H1 (cell line): ENCODE measurements around the gene SZT2. TPM values are rescaled to one million over a fixed set of nuclear protein-coding genes. Genes with fewer than 3 reads are reported as not detected.

Experiments used
- CTCF ChIA-PET: fragments of 300-600 bp; sonication (Branson Sonifier 250); formaldehyde crosslinking; loops from one replicate; lab custom pipeline; 2021; ENCODE audit not compliant: partially characterized antibody; lab: Charles Lee
- POLR2A ChIA-PET: fragments of 300-600 bp; sonication (Branson Sonifier 250); formaldehyde crosslinking; loops from one replicate; lab custom pipeline; 2021; ENCODE audit warnings: inconsistent platforms; ENCODE audit not compliant: partially characterized antibody; lab: Charles Lee
- DNase-seq, 2 experiments: peaks; one replicate each; pipeline versions ENCODE4 v3.0.0 to v3.0.0-alpha.2; 2010 to 2022; ENCODE audit warnings: low spot score in 2 of 2, low read depth in 1 of 2, mixed read lengths in 1 of 2
- FAIRE-seq: peaks from 2 replicates; lab custom pipeline; 2011; peaks lifted over from hg19 to GRCh38; lab: Jason Lieb, UNC
- H2AFZ ChIP-seq: 2 replicates; pipeline ENCODE4 v1.8.1; 2012; ENCODE audit warnings: low read length, inconsistent platforms
- H2AK5ac ChIP-seq: 2 replicates; pipeline ENCODE4 v1.6.1; 2013; ENCODE audit warnings: low read depth, low read length
- H2BK120ac ChIP-seq: replicated peaks from 2 replicates; pipeline ENCODE3; 2013; ENCODE audit warnings: low read depth, low read length, inconsistent platforms
- H2BK12ac ChIP-seq: 2 replicates; pipeline ENCODE4 v1.6.1; 2013; ENCODE audit warnings: low read depth, low read length
- H2BK15ac ChIP-seq: 2 replicates; pipeline ENCODE4 v1.6.1; 2013; ENCODE audit warnings: low read length
- H2BK20ac ChIP-seq: 2 replicates; pipeline ENCODE4 v1.6.1; 2013; ENCODE audit warnings: low read length
- H2BK5ac ChIP-seq: 2 replicates; pipeline ENCODE4 v1.6.1; 2013; ENCODE audit warnings: low read depth, low read length
- H3K14ac ChIP-seq: 2 replicates; pipeline ENCODE4 v1.6.1; 2013; ENCODE audit warnings: inconsistent platforms; ENCODE audit not compliant: insufficient read length
- H3K18ac ChIP-seq: 2 replicates; pipeline ENCODE4 v1.6.1; 2013; ENCODE audit warnings: low read length; ENCODE audit errors: extremely low read depth
- H3K23ac ChIP-seq: 2 replicates; pipeline ENCODE4 v1.6.1; 2013; ENCODE audit warnings: inconsistent platforms; ENCODE audit not compliant: insufficient read length
- H3K23me2 ChIP-seq: 2 replicates; pipeline ENCODE4 v1.6.1; 2013; ENCODE audit warnings: low read depth, low read length
- H3K27ac ChIP-seq: 2 replicates; pipeline ENCODE4 v1.6.1; 2011; ENCODE audit warnings: low read depth, low read length, inconsistent platforms
- H3K27me3 ChIP-seq, 4 experiments: replicated peaks in 1 of 4; 1 replicate in 1 of 4; 2 replicates in 3 of 4; pipeline versions ENCODE4 v1.6.1 to v1.8.1; 2011 to 2013; ENCODE audit warnings: low read length in 3 of 4, mild to moderate bottlenecking in 3 of 4, inconsistent platforms in 2 of 4, mixed read lengths in 2 of 4, moderate library complexity in 1 of 4; ENCODE audit not compliant: control insufficient read depth in 3 of 4, insufficient read depth in 3 of 4; ENCODE audit errors: extremely low read depth in 1 of 4
- H3K36me3 ChIP-seq, 4 experiments: 2 replicates each; pipeline versions ENCODE4 v1.6.1 to v1.8.1; 2011 to 2013; ENCODE audit warnings: mild to moderate bottlenecking in 4 of 4, low read length in 3 of 4, moderate library complexity in 2 of 4, control low read depth in 1 of 4, inconsistent platforms in 1 of 4; ENCODE audit not compliant: insufficient read depth in 4 of 4, control insufficient read depth in 2 of 4
- H3K4ac ChIP-seq: replicated peaks from 2 replicates; pipeline ENCODE3; 2013; ENCODE audit warnings: low read length, low read depth, mixed read lengths, inconsistent platforms; ENCODE audit not compliant: insufficient read length
- H3K4me1 ChIP-seq, 4 experiments: replicated peaks in 1 of 4; 1 replicate in 1 of 4; 2 replicates in 3 of 4; pipeline versions ENCODE4 v1.6.1 to v1.8.1; 2011 to 2013; ENCODE audit warnings: low read length in 3 of 4, inconsistent platforms in 2 of 4, mixed read lengths in 1 of 4; ENCODE audit not compliant: insufficient read depth in 4 of 4, control insufficient read depth in 3 of 4
- H3K4me2 ChIP-seq, 2 experiments: 2 replicates each; pipeline versions ENCODE4 v1.6.1 to v1.8.1; 2011 to 2013; ENCODE audit warnings: low read depth in 2 of 2, low read length in 2 of 2, control low read depth in 1 of 2, inconsistent platforms in 1 of 2, mild to moderate bottlenecking in 1 of 2; ENCODE audit not compliant: insufficient read depth in 1 of 2
- H3K4me3 ChIP-seq, 4 experiments: fragments of 200-600, 300-600 bp in 1 of 4; sonication (generic), shearing (Covaris generic), sonication (Bioruptor Twin) in 1 of 4; 2 replicates each; pipeline versions ENCODE4 v1.5.1 to v1.8.1; 2011 to 2016; ENCODE audit warnings: low read length in 4 of 4, low read depth in 3 of 4, control low read depth in 2 of 4, inconsistent platforms in 2 of 4, mild to moderate bottlenecking in 2 of 4, mixed read lengths in 1 of 4, moderate library complexity in 1 of 4; ENCODE audit not compliant: insufficient read depth in 2 of 4; ENCODE audit errors: extremely low read depth in 1 of 4
- H3K56ac ChIP-seq: replicated peaks from 2 replicates; pipeline ENCODE3; 2013; ENCODE audit warnings: low read depth, mild to moderate bottlenecking, mixed read lengths, low read length, inconsistent platforms; ENCODE audit not compliant: insufficient read length
- H3K79me1 ChIP-seq: 2 replicates; pipeline ENCODE4 v1.6.1; 2013; ENCODE audit warnings: low read depth, low read length, control low read depth
- H3K79me2 ChIP-seq, 2 experiments: 2 replicates each; pipeline versions ENCODE4 v1.6.1 to v1.8.1; 2012 to 2013; ENCODE audit warnings: low read length in 2 of 2, mild to moderate bottlenecking in 2 of 2, inconsistent platforms in 1 of 2; ENCODE audit not compliant: insufficient read depth in 2 of 2, control insufficient read depth in 1 of 2
- H3K9ac ChIP-seq, 4 experiments: replicated peaks in 1 of 4; 1 replicate in 1 of 4; 2 replicates in 3 of 4; pipeline versions ENCODE4 v1.6.1 to v1.8.1; 2011 to 2013; ENCODE audit warnings: low read depth in 3 of 4, low read length in 3 of 4, control low read depth in 2 of 4, mild to moderate bottlenecking in 2 of 4, moderate library complexity in 2 of 4, inconsistent platforms in 1 of 4; ENCODE audit errors: extremely low read depth in 1 of 4
- H3K9me3 ChIP-seq, 2 experiments: 2 replicates each; pipeline versions ENCODE4 v1.6.1 to v1.8.1; 2012 to 2013; ENCODE audit warnings: mild to moderate bottlenecking in 2 of 2, moderate library complexity in 2 of 2, control low read depth in 1 of 2, inconsistent platforms in 1 of 2, low read depth in 1 of 2, low read length in 1 of 2, mixed read lengths in 1 of 2; ENCODE audit not compliant: insufficient read depth in 2 of 2
- H4K20me1 ChIP-seq, 2 experiments: replicated peaks in 1 of 2; 2 replicates each; pipeline versions ENCODE3 to v1.8.1; 2011 to 2013; ENCODE audit warnings: inconsistent platforms in 2 of 2, low read length in 2 of 2, mild to moderate bottlenecking in 1 of 2; ENCODE audit not compliant: insufficient read depth in 2 of 2, control insufficient read depth in 1 of 2
- H4K5ac ChIP-seq: 2 replicates; pipeline ENCODE4 v1.6.1; 2013; ENCODE audit warnings: low read length, low read depth, mixed read lengths, inconsistent platforms; ENCODE audit not compliant: insufficient read length
- H4K8ac ChIP-seq: 2 replicates; pipeline ENCODE4 v1.8.0; 2013; ENCODE audit warnings: mild to moderate bottlenecking, moderate library complexity, low read length, inconsistent platforms; ENCODE audit not compliant: insufficient read depth; ENCODE audit errors: extremely low read depth
- H4K91ac ChIP-seq: replicated peaks from 2 replicates; pipeline ENCODE3; 2013; ENCODE audit warnings: low read length, mixed read lengths, inconsistent platforms; ENCODE audit not compliant: insufficient read length
- RBBP5 ChIP-seq: IDR thresholded peaks from 2 replicates; pipeline ENCODE4 v1.7.1; 2012; ENCODE audit warnings: low read depth, mild to moderate bottlenecking, inconsistent platforms, low read length, moderate library complexity, borderline replicate concordance
- WGBS, 2 experiments: shearing (Covaris generic) in 1 of 2; methylation state at CpG; one replicate each; pipeline versions ENCODE4 v1.1.6 to v1.1.7; 2013 to 2015; ENCODE audit warnings: low lambda C conversion rate in 2 of 2, mixed read lengths in 2 of 2, inconsistent platforms in 1 of 2, low coverage in 1 of 2, missing lambda C conversion rate in 1 of 2; ENCODE audit not compliant: insufficient replicate concordance in 2 of 2, insufficient coverage in 1 of 2, insufficient read length in 1 of 2; ENCODE audit errors: extremely low coverage in 1 of 2, missing lambda C conversion rate in 1 of 2; 5-methylcytosine and 5-hydroxymethylcytosine counted together
- polyA plus RNA-seq, 7 experiments: library from polyadenylated mRNA; depleted of rRNA in 3 of 7; stranded (reverse) in 5 of 7; unstranded in 2 of 7; fragments of >200 nt in 5 of 7; fragments of 200-250 nt in 2 of 7; gene quantifications; 1 replicate in 5 of 7; 2 replicates in 1 of 7; 4 replicates in 1 of 7; pipeline versions ENCODE4 v1.2.1 to v1.2.3, GENCODE V29; 2011 to 2013; ENCODE audit warnings: missing spikeins in 2 of 7, mixed read lengths in 2 of 7
- total RNA-seq: library from RNA; stranded (reverse); fragmentation: NEBNext Ultra II Directional; extraction: Animal tissue kit (Norgen Biotek cat#: 25700); gene quantifications from 2 replicates; pipeline ENCODE4 v1.2.1, GENCODE V29; 2021

Gene SZT2
- total and polyA plus RNA-seq, 2 of the 8 experiments (the other 6 are each of a cell fraction or from before 2014, with no cell fraction given) = 4.7 to 12.9 TPM

- no peak overlapping the region for H4K8ac ChIP-seq
- H3K9ac ChIP-seq = no peak overlapping the region
- H3K79me1 ChIP-seq = no peaks in the 10 kb centered on the region
- H3K36me3 ChIP-seq = peaks cover 11 to 32% (median 20%) of the 10 kb centered on the region in 4 experiments; a peak in 6 of 8 replicates
- H2AK5ac ChIP-seq = no peak overlapping the region
- DNase-seq = no peak
- no peaks in the 10 kb centered on the region; a peak in 1 of 4 replicates for H3K79me2 ChIP-seq
- H3K14ac ChIP-seq = no peak overlapping the region
- POLR2A ChIA-PET = interaction anchor here (1.0 to 1.7 kb wide), 2 partner anchors 10 to 18 kb away, joined by 3 to 6 read pairs; no protein-coding TSS in a partner anchor
- H4K91ac ChIP-seq = no peak overlapping the region
- no peaks in the 10 kb centered on the region for H3K9me3 ChIP-seq
- H3K4me3 ChIP-seq = no peak overlapping the region
- no peak overlapping the region for H2BK5ac ChIP-seq
- H2BK15ac ChIP-seq = no peak overlapping the region
- H2BK120ac ChIP-seq = no peak overlapping the region
- H3K27me3 ChIP-seq = no peaks in the 10 kb centered on the region; a peak in 1 of 7 replicates
- H4K20me1 ChIP-seq = peaks cover 0 to 10% of the 10 kb centered on the region in 2 experiments
- H4K5ac ChIP-seq = no peak overlapping the region
- H3K4ac ChIP-seq = no peak overlapping the region
- no peak overlapping the region; a peak in 1 of 4 replicates for H3K4me2 ChIP-seq
- peaks cover 3 to 8% (median 4%) of the 10 kb centered on the region in 4 experiments; a peak in 5 of 7 replicates for H3K4me1 ChIP-seq
- no peak overlapping the region for H3K56ac ChIP-seq
- no peak overlapping the region for H3K23ac ChIP-seq
- no peak overlapping the region for H3K27ac ChIP-seq
- H3K23me2 ChIP-seq = peaks cover 10% of the 10 kb centered on the region; the same call in 1 of the 2 replicates
- CTCF ChIA-PET = interaction anchor here (1.4 kb wide), 1 partner anchor 37 kb away, joined by 3 read pairs; no protein-coding TSS in a partner anchor
- no peak overlapping the region for H3K18ac ChIP-seq
- no peak for TF ChIP-seq RBBP5
- WGBS, 2 experiments = 88% methylated on average over 21 of the region's 22 CpGs; no CpG with 5 or more reads in 1 of the 2 experiments
- H2AFZ ChIP-seq = no peak overlapping the region
- no peak overlapping the region for H2BK20ac ChIP-seq
- FAIRE-seq = no peak
- no peak overlapping the region for H2BK12ac ChIP-seq
These were observed 62.2 kb downstream of the SZT2 start for GRCh38 chr1:43451701-43452532.
